ENCODE results near the gene CCDC34.

CCDC34 gene

DNA sequence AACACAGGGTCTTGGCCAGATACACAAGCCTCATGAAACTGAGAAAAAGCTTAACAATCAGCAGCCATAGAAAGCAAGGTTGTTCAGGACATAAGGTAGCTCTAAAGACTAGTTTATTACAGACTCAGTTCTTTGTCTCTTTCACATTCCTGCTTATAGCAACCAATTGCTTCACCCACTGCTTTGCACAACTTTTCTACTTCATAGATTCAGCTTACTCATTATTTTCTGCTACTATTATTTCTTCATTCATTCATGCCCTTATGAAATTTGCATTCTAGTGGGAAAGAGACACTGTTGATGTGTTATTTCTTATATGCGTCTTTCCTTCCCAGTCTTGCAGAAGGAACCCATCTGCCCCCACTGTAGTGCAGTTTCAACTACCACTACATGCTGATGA lies 4.7 kb downstream of the CCDC34 start:
- no peaks in the 10 kb centered on the region for H3K27me3 ChIP-seq (replicated peaks in 2 of 5; ENCODE audit: control insufficient read depth in 4 of 5, insufficient read depth in 5 of 5, low read length in 4 of 5)
- no peaks in the 10 kb centered on the region for H3K9me3 ChIP-seq (ENCODE audit: control extremely low read depth in 1 of 5, control insufficient read depth in 4 of 5, insufficient read depth in 2 of 5, low read depth in 1 of 5, low read length in 4 of 5)
- H3K4me1 ChIP-seq (ENCODE audit: control extremely low read depth in 1 of 4, control insufficient read depth in 4 of 4, insufficient read depth in 4 of 4, low read length in 3 of 4): peaks cover 0 to 13% (median 7%) of the 10 kb centered on the region in 4 experiments
- H3K4me3 ChIP-seq (ENCODE audit: control insufficient read depth in 1 of 7, extremely low read depth in 1 of 7, insufficient read depth in 4 of 7, low read depth in 2 of 7, low read length in 6 of 7): no peak overlapping the region
- WGBS (ENCODE audit: insufficient coverage): 100% methylated on average over 1 of the region's 1 CpG
- POLR2A ChIA-PET: no interaction called here
- CTCF ChIA-PET: no interaction called here
- H3K27ac ChIP-seq (ENCODE audit: insufficient read depth in 1 of 2, low read depth in 1 of 2, low read length in 2 of 2, poor library complexity in 1 of 2, severe bottlenecking in 2 of 2): no peak overlapping the region
- DNase-seq: no peak
- H3K36me3 ChIP-seq (ENCODE audit: control insufficient read depth in 4 of 4, insufficient read depth in 4 of 4, low read length in 3 of 4): no peaks in the 10 kb centered on the region

DNA sequence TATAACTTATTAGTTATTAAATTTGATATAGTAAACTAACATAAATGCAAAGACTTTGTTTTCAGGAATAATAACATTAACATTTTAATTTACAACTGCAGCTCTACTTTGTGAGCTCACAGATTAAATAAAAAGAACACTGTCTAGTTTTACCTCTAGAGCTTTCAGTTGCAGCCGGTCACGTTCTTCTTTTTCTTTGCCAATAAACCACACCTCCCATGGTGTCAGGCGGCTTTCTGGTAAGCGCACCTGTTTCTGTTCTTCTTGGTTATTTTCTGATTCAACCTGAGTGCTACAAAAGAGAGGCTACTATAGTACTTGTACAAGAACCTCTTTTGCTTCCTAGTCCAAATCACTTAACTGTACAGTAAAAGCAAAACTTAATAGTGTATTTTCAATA lies 5.8 kb downstream of the CCDC34 start:
- H3K4me3 ChIP-seq (ENCODE audit: control insufficient read depth in 1 of 7, extremely low read depth in 1 of 7, insufficient read depth in 4 of 7, low read depth in 2 of 7, low read length in 6 of 7): no peak overlapping the region
- WGBS (ENCODE audit: insufficient coverage): 90% methylated on average over 2 of the region's 4 CpGs
- CTCF ChIA-PET: no interaction called here
- no peaks in the 10 kb centered on the region for H3K27me3 ChIP-seq (replicated peaks in 2 of 5; ENCODE audit: control insufficient read depth in 4 of 5, insufficient read depth in 5 of 5, low read length in 4 of 5)
- no peaks in the 10 kb centered on the region for H3K36me3 ChIP-seq (ENCODE audit: control insufficient read depth in 4 of 4, insufficient read depth in 4 of 4, low read length in 3 of 4)
- H3K9me3 ChIP-seq (ENCODE audit: control extremely low read depth in 1 of 5, control insufficient read depth in 4 of 5, insufficient read depth in 2 of 5, low read depth in 1 of 5, low read length in 4 of 5): no peaks in the 10 kb centered on the region
- DNase-seq: no peak
- H3K27ac ChIP-seq (ENCODE audit: insufficient read depth in 1 of 2, low read depth in 1 of 2, low read length in 2 of 2, poor library complexity in 1 of 2, severe bottlenecking in 2 of 2): no peak overlapping the region
- POLR2A ChIA-PET: no interaction called here
- H3K4me1 ChIP-seq (ENCODE audit: control extremely low read depth in 1 of 4, control insufficient read depth in 4 of 4, insufficient read depth in 4 of 4, low read length in 3 of 4): peaks cover 0 to 6% (median under 1%) of the 10 kb centered on the region in 4 experiments

DNA sequence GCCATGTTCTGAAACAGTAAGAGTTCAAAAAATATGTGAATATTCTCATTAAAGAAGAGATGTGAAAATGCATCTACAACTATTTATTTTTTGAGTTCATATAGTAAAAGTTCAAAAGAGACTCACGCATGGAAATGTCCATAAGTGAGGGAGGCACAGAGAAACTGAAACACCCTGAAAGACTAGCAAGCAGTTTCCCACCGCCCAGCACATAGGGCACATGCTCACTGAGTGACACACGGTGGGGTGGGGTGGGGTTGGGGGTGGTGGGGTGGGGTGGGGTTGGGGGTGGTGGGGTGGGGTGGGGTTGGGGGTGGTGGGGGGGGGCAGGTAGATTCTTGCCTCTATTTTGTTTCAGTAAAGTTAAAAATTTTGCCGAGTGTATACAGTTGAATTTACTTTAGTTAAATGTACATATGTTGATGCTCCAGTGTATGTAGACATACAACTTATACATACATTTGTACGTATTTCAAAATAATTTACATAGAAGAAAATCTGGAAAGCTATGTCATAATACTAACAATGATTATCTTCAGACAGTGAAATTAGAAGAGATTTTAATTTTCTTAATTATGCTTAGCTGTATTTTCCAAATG lies 6.3 kb downstream of the CCDC34 start:
- no peaks in the 10 kb centered on the region for H3K9me3 ChIP-seq (ENCODE audit: control extremely low read depth in 1 of 5, control insufficient read depth in 4 of 5, insufficient read depth in 2 of 5, low read depth in 1 of 5, low read length in 4 of 5)
- CTCF ChIA-PET: no interaction called here
- WGBS (ENCODE audit: insufficient coverage): no CpG with 5 or more reads among the region's 5 CpGs
- H3K27ac ChIP-seq (ENCODE audit: insufficient read depth in 1 of 2, low read depth in 1 of 2, low read length in 2 of 2, poor library complexity in 1 of 2, severe bottlenecking in 2 of 2): no peak overlapping the region
- no peak overlapping the region for H3K4me3 ChIP-seq (ENCODE audit: control insufficient read depth in 1 of 7, extremely low read depth in 1 of 7, insufficient read depth in 4 of 7, low read depth in 2 of 7, low read length in 6 of 7)
- no peak for DNase-seq
- H3K36me3 ChIP-seq (ENCODE audit: control insufficient read depth in 4 of 4, insufficient read depth in 4 of 4, low read length in 3 of 4): no peaks in the 10 kb centered on the region
- peaks cover 0 to under 1% (median 0%) of the 10 kb centered on the region in 4 experiments for H3K4me1 ChIP-seq (ENCODE audit: control extremely low read depth in 1 of 4, control insufficient read depth in 4 of 4, insufficient read depth in 4 of 4, low read length in 3 of 4)
- no peaks in the 10 kb centered on the region for H3K27me3 ChIP-seq (replicated peaks in 2 of 5; ENCODE audit: control insufficient read depth in 4 of 5, insufficient read depth in 5 of 5, low read length in 4 of 5)
- POLR2A ChIA-PET: no interaction called here

DNA sequence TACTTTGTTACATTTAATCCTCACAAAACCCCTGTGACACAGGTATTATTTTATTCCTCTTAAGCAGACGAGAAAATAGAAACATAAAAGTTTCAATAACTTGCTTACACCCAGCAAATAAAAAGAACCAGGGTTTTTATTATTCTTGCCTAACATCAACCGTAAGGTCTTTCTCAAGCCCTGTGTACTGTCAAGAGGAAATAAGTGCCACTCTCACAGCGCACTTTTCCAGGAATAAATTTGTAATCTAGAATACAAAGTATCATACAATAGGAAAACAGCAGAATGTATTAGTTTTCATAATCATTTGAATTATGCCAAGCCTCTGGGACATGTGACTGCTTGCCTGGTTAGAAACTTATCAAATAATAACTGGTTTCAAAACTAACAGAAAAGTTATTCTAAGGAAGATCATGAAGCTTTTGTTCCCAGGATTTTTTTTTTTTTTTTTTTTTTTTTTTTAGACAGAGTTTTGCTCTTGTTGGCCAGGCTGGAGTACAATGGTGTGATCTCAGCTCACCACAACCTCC lies 7.4 kb downstream of the CCDC34 start:
- Histone ChIP-seq H3K4me3 (ENCODE audit: control insufficient read depth in 1 of 7, extremely low read depth in 1 of 7, insufficient read depth in 4 of 7, low read depth in 2 of 7, low read length in 6 of 7) (no peak overlapping the region), H3K4me1 (ENCODE audit: control extremely low read depth in 1 of 4, control insufficient read depth in 4 of 4, insufficient read depth in 4 of 4, low read length in 3 of 4) (no peaks in the 10 kb centered on the region), H3K27me3 (replicated peaks in 2 of 5; ENCODE audit: control insufficient read depth in 4 of 5, insufficient read depth in 5 of 5, low read length in 4 of 5) (no peaks in the 10 kb centered on the region), H3K9me3 (ENCODE audit: control extremely low read depth in 1 of 5, control insufficient read depth in 4 of 5, insufficient read depth in 2 of 5, low read depth in 1 of 5, low read length in 4 of 5) (no peaks in the 10 kb centered on the region), H3K27ac (ENCODE audit: insufficient read depth in 1 of 2, low read depth in 1 of 2, low read length in 2 of 2, poor library complexity in 1 of 2, severe bottlenecking in 2 of 2) (no peak overlapping the region), H3K36me3 (ENCODE audit: control insufficient read depth in 4 of 4, insufficient read depth in 4 of 4, low read length in 3 of 4) (no peaks in the 10 kb centered on the region)
- no peak for DNase-seq
- ChIA-PET POLR2A (no interaction called here), CTCF (no interaction called here)
- 100% methylated on average over 1 of the region's 3 CpGs for WGBS (ENCODE audit: insufficient coverage)

DNA sequence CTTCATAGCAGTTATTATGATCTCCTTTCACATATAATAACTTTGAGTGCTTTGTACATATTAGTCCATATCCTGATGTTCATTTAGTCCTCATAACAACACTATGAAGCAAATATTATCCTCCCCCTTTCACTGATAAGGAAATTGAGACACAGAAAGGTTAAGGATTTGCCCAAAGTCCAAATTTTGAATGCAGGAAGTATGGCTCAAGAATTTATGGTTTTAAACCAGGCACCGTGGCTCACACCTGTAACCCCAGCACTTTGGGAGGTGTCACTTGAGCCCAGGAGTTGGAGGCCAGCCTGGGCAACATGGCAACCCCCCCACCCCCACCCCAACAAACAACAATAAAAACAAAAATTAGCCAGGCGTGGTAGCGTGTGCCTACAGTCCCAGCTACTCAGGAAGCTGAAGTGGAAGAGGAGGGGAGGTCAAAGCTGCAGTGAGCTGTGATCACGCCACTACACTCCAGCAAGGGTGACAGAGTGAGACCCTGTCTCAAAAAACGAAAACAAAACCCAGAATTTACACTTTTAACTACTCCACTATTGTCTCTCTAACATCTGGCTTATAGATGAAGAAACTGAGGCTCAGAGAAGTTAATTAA lies 8.6 kb downstream of the CCDC34 start:
- ChIA-PET POLR2A (no interaction called here), CTCF (interaction anchor here (0.7 kb wide), 1 partner anchor 12 kb away, joined by 3 read pairs; no protein-coding TSS in a partner anchor)
- Histone ChIP-seq H3K4me3 (ENCODE audit: control insufficient read depth in 1 of 7, extremely low read depth in 1 of 7, insufficient read depth in 4 of 7, low read depth in 2 of 7, low read length in 6 of 7) (no peak overlapping the region), H3K9me3 (ENCODE audit: control extremely low read depth in 1 of 5, control insufficient read depth in 4 of 5, insufficient read depth in 2 of 5, low read depth in 1 of 5, low read length in 4 of 5) (no peaks in the 10 kb centered on the region), H3K27ac (ENCODE audit: insufficient read depth in 1 of 2, low read depth in 1 of 2, low read length in 2 of 2, poor library complexity in 1 of 2, severe bottlenecking in 2 of 2) (no peak overlapping the region), H3K36me3 (ENCODE audit: control insufficient read depth in 4 of 4, insufficient read depth in 4 of 4, low read length in 3 of 4) (peaks cover 0 to 4% (median 0%) of the 10 kb centered on the region in 4 experiments), H3K4me1 (ENCODE audit: control extremely low read depth in 1 of 4, control insufficient read depth in 4 of 4, insufficient read depth in 4 of 4, low read length in 3 of 4) (no peaks in the 10 kb centered on the region), H3K27me3 (replicated peaks in 2 of 5; ENCODE audit: control insufficient read depth in 4 of 5, insufficient read depth in 5 of 5, low read length in 4 of 5) (no peaks in the 10 kb centered on the region)
- 100% methylated on average over 2 of the region's 5 CpGs for WGBS (ENCODE audit: insufficient coverage)
- no peak for DNase-seq

DNA sequence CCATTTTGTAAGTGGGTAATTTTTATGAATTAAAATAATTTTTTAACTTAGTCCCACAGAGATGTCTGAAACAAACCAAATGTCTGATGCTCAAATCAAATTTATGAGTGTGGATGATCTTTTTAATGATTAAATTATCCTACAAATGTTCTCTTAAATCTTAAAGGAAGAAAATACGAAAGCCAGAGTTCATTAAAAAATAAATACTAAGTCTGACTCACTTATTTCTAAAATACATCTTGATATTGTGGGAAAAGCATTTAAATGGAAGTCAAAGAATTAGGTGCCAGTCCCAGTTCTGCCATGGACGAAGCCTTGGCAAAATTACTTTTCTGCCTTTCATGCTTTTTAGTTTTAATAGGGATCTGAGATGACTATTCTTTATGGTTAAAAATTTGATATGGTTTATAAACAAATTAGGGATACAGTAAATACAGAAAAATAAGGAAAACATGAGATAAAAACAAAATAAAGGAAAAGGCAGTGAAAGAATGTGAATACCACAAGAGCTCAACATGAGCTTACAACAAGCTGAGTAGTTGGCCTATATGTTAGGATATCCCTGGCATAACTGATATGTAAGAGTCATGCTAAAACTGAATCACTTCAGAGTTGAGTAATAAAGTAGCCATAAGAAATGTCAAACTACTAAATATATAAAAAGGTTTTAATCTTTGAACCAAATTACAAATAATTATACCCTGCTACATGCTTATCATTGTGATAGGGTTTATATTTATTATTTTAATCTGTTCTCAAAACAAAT lies 9.2 kb downstream of the CCDC34 start:
- Histone ChIP-seq H3K4me3 (ENCODE audit: control insufficient read depth in 1 of 7, extremely low read depth in 1 of 7, insufficient read depth in 4 of 7, low read depth in 2 of 7, low read length in 6 of 7) (no peak overlapping the region), H3K4me1 (ENCODE audit: control extremely low read depth in 1 of 4, control insufficient read depth in 4 of 4, insufficient read depth in 4 of 4, low read length in 3 of 4) (no peaks in the 10 kb centered on the region), H3K27me3 (replicated peaks in 2 of 5; ENCODE audit: control insufficient read depth in 4 of 5, insufficient read depth in 5 of 5, low read length in 4 of 5) (no peaks in the 10 kb centered on the region), H3K27ac (ENCODE audit: insufficient read depth in 1 of 2, low read depth in 1 of 2, low read length in 2 of 2, poor library complexity in 1 of 2, severe bottlenecking in 2 of 2) (no peak overlapping the region), H3K9me3 (ENCODE audit: control extremely low read depth in 1 of 5, control insufficient read depth in 4 of 5, insufficient read depth in 2 of 5, low read depth in 1 of 5, low read length in 4 of 5) (no peaks in the 10 kb centered on the region), H3K36me3 (ENCODE audit: control insufficient read depth in 4 of 4, insufficient read depth in 4 of 4, low read length in 3 of 4) (peaks cover 0 to 4% (median 0%) of the 10 kb centered on the region in 4 experiments)
- ChIA-PET CTCF (interaction anchor here (0.7 kb wide), 1 partner anchor 11 kb away, joined by 3 read pairs; no protein-coding TSS in a partner anchor), POLR2A (no interaction called here)
- DNase-seq: no peak
- WGBS (ENCODE audit: insufficient coverage): no CpG with 5 or more reads among the region's 2 CpGs

DNA sequence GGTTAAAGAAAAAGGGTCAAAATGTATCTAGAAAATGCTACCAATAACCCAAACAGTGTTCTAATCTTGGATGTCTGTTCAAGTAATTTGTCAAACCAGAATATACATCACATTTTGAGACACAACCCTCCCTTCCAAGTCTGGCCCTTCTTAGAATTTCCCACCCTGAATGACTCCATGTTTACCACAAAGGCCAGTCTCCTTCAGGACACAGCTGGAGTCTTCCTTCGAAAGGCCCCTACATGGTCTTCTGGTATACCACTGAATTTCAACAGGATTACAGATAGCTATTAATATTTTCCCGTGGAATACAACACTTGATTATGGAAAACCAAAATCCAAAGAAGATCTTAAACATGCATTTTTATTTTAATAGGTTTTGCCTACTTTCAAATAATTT lies 10.2 kb downstream of the CCDC34 start:
- Histone ChIP-seq H3K27me3 (replicated peaks in 2 of 5; ENCODE audit: control insufficient read depth in 4 of 5, insufficient read depth in 5 of 5, low read length in 4 of 5) (no peaks in the 10 kb centered on the region), H3K4me1 (ENCODE audit: control extremely low read depth in 1 of 4, control insufficient read depth in 4 of 4, insufficient read depth in 4 of 4, low read length in 3 of 4) (no peaks in the 10 kb centered on the region), H3K4me3 (ENCODE audit: control insufficient read depth in 1 of 7, extremely low read depth in 1 of 7, insufficient read depth in 4 of 7, low read depth in 2 of 7, low read length in 6 of 7) (no peak overlapping the region), H3K27ac (ENCODE audit: insufficient read depth in 1 of 2, low read depth in 1 of 2, low read length in 2 of 2, poor library complexity in 1 of 2, severe bottlenecking in 2 of 2) (no peak overlapping the region), H3K9me3 (ENCODE audit: control extremely low read depth in 1 of 5, control insufficient read depth in 4 of 5, insufficient read depth in 2 of 5, low read depth in 1 of 5, low read length in 4 of 5) (no peaks in the 10 kb centered on the region), H3K36me3 (ENCODE audit: control insufficient read depth in 4 of 4, insufficient read depth in 4 of 4, low read length in 3 of 4) (peaks cover 0 to 4% (median 0%) of the 10 kb centered on the region in 4 experiments)
- WGBS (ENCODE audit: insufficient coverage): 100% methylated on average over 1 of the region's 2 CpGs
- ChIA-PET POLR2A (no interaction called here), CTCF (no interaction called here)
- no peak for DNase-seq

Data from common myeloid progenitor, CD34-positive (primary cell).